ENCODE results near the gene SNX32.

Gene SNX32

GRCh38 chr11:65870307-65870658 is 36.5 kb downstream of the SNX32 start:
- no peak for TF ChIP-seq CTCF (IDR thresholded peaks at IDR 0.05; ENCODE audit: extremely low read depth, insufficient read depth, missing control alignments)
- in situ Hi-C loops (cut with MboI; ENCODE audit: low pct_unique_long_range_greater_than_20kb, low sequenced_read_pairs, unreplicated experiment): no loop called here
- DNase-seq (ENCODE audit: low spot score): no peak

- TF ChIP-seq CTCF (IDR thresholded peaks at IDR 0.05; ENCODE audit: extremely low read depth, insufficient read depth, missing control alignments): no peak
- in situ Hi-C loops (cut with MboI; ENCODE audit: low pct_unique_long_range_greater_than_20kb, low sequenced_read_pairs, unreplicated experiment): no loop called here
- no peak for DNase-seq (ENCODE audit: low spot score)
Observed at GRCh38 chr11:65870706-65871681, 37.2 kb downstream of the SNX32 start.

- TF ChIP-seq CTCF (IDR thresholded peaks at IDR 0.05; ENCODE audit: extremely low read depth, insufficient read depth, missing control alignments): no peak
- no peak for DNase-seq (ENCODE audit: low spot score)
- in situ Hi-C loops (cut with MboI; ENCODE audit: low pct_unique_long_range_greater_than_20kb, low sequenced_read_pairs, unreplicated experiment): no loop called here
Observed at GRCh38 chr11:65871811-65872548, 38.2 kb downstream of the SNX32 start.

- no peak for TF ChIP-seq CTCF (IDR thresholded peaks at IDR 0.05; ENCODE audit: extremely low read depth, insufficient read depth, missing control alignments)
- in situ Hi-C loops (cut with MboI; ENCODE audit: low pct_unique_long_range_greater_than_20kb, low sequenced_read_pairs, unreplicated experiment): no loop called here
- no peak for DNase-seq (ENCODE audit: low spot score)
Observed at GRCh38 chr11:65872586-65873317, 39.0 kb downstream of the SNX32 start, which contains the start of gene EFEMP2. Gene EFEMP2 (minus strand): TSS chr11:65872800. CDS start chr11:65872354, 446 bp downstream.

- in situ Hi-C loops (cut with MboI; ENCODE audit: low pct_unique_long_range_greater_than_20kb, low sequenced_read_pairs, unreplicated experiment): no loop called here
- peak; percentile 97 for DNase-seq (ENCODE audit: low spot score)
- no peak for TF ChIP-seq CTCF (IDR thresholded peaks at IDR 0.05; ENCODE audit: extremely low read depth, insufficient read depth, missing control alignments)
Observed at GRCh38 chr11:65873318-65874156, 39.8 kb downstream of the SNX32 start.
